GM11168 (cell line): Measurements from ENCODE around the gene HSPBAP1.
"Not testable (repeated sequence)": the region's sequence is repeated elsewhere in the genome, so short reads cannot be mapped to it uniquely, and the experiment has no call there.

Experiments
- in situ Hi-C: fragments of 300-500 bp; cut with MboI; formaldehyde crosslinking; loops from one replicate; pipeline ENCODE4 v1.12.0; 2022; ENCODE audit warnings: low sequenced_read_pairs; ENCODE audit not compliant: unreplicated experiment

Gene HSPBAP1

GRCh38 chr3:122787872-122788271 is 5.8 kb downstream of the HSPBAP1 start:
- in situ Hi-C loops, result no loop called here

GRCh38 chr3:122786066-122786465 is 7.6 kb downstream of the HSPBAP1 start:
- in situ Hi-C loops, result no loop called here

GRCh38 chr3:122785231-122785630 is 8.4 kb downstream of the HSPBAP1 start:
- in situ Hi-C loops, result no loop called here

- in situ Hi-C loops, result no loop called here
These were observed 9.2 kb downstream of the HSPBAP1 start for GRCh38 chr3:122784436-122784835.

GRCh38 chr3:122782804-122783203 is 10.8 kb downstream of the HSPBAP1 start:
- in situ Hi-C loops, result no loop called here

GRCh38 chr3:122777563-122777962 is 16.1 kb downstream of the HSPBAP1 start:
- in situ Hi-C loops, result no loop called here

- in situ Hi-C loops, result no loop called here
These were observed 16.8 kb downstream of the HSPBAP1 start for GRCh38 chr3:122776675-122777468.

GRCh38 chr3:122774564-122774963 is 19.1 kb downstream of the HSPBAP1 start:
- in situ Hi-C loops, result no loop called here

- in situ Hi-C loops, result no loop called here
These were observed 19.6 kb downstream of the HSPBAP1 start for GRCh38 chr3:122773944-122774509.

GRCh38 chr3:122772827-122773226 is 20.8 kb downstream of the HSPBAP1 start:
- in situ Hi-C loops, result no loop called here

GRCh38 chr3:122770521-122771202 is 23.0 kb downstream of the HSPBAP1 start:
- in situ Hi-C loops, result no loop called here

- in situ Hi-C loops, result no loop called here
These were observed 25.9 kb downstream of the HSPBAP1 start for GRCh38 chr3:122767540-122768372.

- in situ Hi-C loops, result no loop called here
These were observed 27.2 kb downstream of the HSPBAP1 start for GRCh38 chr3:122766430-122766829.

- in situ Hi-C loops, result no loop called here
These were observed 33.0 kb downstream of the HSPBAP1 start for GRCh38 chr3:122760453-122761271.

- in situ Hi-C loops, result no loop called here
These were observed 34.6 kb downstream of the HSPBAP1 start for GRCh38 chr3:122758877-122759560.

GRCh38 chr3:122755491-122755890 is 38.1 kb downstream of the HSPBAP1 start:
- in situ Hi-C loops, result no loop called here

- in situ Hi-C loops, result no loop called here
These were observed 38.7 kb downstream of the HSPBAP1 start for GRCh38 chr3:122754929-122755328.

- in situ Hi-C loops, result no loop called here
These were observed 45.3 kb downstream of the HSPBAP1 start for GRCh38 chr3:122748347-122748746.

- in situ Hi-C loops, result not testable (repeated sequence)
These were observed 46.3 kb downstream of the HSPBAP1 start for GRCh38 chr3:122747295-122747694.
